A204.1 (cell line): Measurements from ENCODE around the gene VASN.

Source experiments
- FAIRE-seq: peaks from 2 replicates; lab custom pipeline; 2012; peaks lifted over from hg19 to GRCh38; lab: Jason Lieb, UNC

VASN gene

GRCh38 chr16:4372578-4373355 is 1.1 kb downstream of the VASN start:
- no peak for FAIRE-seq

- FAIRE-seq = no peak
Observed at GRCh38 chr16:4373356-4373908, 1.8 kb downstream of the VASN start.

DNA sequence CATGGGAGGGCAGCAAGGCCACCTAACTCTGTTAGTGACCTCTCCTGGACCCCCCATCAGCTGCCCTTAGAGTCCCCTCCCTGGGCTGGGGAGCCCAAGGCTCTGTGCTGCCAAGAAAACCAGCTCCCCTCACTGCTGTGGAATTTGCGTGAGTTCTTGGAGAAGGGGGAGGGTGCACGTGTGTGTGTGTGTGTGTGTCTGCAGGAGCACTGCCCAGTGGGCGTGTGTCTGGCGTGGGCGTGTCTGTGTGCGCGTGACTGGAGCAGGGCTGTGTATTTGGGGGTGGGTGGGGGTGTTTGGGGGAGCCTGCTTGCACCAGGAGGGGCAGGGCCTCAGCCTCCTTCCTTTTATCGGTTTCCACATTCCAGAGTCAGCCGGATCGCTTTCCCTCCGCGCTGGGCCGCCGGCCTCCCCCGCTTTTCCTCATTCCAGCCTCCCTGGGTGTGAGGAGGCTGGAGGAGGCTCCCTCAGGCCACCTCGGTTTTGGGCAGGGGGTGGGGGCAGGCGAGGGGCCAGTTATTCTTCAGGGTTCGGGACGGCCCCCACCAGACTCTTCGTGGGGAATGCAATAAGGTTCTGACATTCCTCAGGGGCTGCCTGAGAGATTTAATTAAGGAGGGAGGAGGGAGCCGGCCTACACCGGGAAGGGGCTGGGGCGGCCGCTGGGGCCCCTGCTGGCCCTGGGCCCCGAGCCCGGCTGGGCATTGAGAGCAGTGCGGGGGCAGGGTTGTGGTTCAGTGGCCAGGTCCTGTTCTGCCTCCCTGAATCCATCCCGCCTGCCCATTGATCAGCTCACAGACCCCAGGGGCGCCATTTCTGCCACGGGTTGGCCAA is 2.5 kb downstream of the VASN start:
- FAIRE-seq = no peak

GRCh38 chr16:4375717-4376116 is 4.1 kb downstream of the VASN start:
- no peak for FAIRE-seq

DNA sequence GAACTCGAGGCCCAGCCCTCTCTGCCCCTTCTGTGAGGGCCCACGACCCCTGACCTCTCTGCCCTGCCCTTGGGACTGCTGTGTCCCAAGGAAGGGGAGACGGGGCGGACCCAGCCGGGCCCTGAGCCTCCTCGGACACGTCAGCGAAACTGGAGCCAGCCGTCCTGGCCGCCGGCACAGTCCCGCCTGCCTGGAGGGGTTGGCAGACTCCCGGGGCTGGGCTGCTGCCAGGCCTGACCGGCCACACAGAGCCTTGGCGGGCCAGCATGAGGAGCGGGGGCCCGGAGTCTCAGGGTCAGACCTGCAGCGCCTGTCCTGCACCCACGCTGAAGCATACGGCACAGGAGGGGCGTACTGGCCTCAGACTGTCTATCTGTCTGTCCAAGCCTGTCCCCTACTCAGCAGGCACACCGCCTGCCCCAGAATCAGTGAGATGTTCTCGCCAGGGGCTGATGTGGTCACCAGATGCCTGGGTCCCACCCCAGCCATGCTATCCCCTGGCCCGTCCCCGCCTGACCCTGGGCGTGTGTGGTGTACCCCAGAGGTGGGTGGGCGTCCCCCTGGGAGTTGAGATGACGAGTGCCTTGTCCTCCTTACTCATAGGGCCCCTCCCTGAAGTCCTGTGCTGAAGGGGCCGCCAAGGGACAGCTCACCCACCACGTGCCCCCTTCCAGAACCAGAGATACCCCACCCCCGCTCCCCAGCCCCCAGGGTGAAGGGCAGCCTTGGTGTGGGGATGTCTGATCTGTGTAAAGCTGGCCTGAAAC is 4.7 kb downstream of the VASN start:
- no peak for FAIRE-seq

- no peak for FAIRE-seq
Observed at GRCh38 chr16:4376893-4377572, 5.4 kb downstream of the VASN start.

GRCh38 chr16:4377573-4378154 is 6.0 kb downstream of the VASN start:
- no peak for FAIRE-seq

DNA sequence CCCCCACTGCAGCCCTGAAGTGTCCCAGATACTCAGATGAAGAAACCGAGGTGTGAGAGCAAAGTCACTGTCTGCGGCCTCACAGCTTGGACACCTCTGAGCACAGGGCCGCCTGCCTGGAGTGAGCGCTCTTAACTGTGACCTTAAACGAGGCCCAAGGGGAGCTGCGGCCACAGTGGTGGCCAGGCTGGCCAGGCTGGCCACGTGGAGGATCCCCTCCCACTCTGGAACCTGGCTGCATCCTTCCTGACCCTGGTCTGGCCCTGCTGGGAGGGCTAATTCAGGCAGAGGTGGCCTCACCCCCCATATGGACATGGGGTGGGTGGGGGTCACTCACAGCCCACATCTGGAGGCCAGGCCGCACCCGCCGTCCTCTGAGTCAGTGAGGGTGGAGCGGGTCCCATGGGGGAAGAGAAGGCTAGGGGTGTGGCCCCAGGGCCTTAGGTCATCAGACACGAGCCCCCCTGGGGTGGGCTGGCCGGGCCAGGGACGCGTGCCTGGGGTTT is 6.6 kb downstream of the VASN start:
- FAIRE-seq = no peak

- FAIRE-seq = no peak
Observed at GRCh38 chr16:4378999-4379690, 7.5 kb downstream of the VASN start.

DNA sequence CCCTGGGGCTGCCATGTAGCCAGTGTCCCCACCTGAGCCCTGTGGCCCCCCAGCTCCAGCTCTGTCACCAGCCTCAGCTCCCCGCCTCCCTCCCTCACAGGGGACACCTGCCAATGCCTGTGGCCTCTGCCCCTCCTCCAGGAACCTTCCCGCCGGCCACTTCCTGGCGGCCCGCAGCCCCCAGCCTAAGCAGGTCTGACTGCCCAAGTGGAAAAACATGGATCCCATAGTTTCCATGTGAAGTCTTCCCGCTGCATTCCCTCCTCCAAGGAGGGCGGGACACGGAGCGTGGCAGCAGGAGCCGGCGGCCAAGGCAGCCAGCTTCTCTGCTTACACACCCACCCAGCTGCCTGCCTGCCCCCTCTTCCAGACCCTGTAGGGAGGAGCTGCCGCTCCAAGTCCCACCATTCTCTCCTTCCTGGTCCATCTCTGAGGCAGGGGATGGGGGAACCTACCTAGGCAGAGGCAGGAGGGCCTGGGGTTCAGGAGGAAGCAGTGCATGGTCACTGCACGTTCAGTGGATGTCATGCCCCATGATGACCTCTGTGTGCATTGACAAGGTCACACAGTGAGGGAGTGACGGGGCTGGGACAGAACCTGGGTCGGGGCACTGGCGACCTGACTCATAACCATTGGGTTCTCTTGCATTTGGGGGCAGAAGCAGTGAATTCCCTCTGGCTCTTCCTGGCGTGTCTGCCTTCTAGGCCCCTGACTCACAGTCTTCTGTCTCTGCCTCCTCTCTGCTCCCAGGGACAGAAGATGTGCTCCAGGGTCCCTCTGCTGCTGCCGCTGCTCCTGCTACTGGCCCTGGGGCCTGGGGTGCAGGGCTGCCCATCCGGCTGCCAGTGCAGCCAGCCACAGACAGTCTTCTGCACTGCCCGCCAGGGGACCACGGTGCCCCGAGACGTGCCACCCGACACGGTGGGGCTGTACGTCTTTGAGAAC is 8.7 kb downstream of the VASN start:
- FAIRE-seq = no peak

DNA sequence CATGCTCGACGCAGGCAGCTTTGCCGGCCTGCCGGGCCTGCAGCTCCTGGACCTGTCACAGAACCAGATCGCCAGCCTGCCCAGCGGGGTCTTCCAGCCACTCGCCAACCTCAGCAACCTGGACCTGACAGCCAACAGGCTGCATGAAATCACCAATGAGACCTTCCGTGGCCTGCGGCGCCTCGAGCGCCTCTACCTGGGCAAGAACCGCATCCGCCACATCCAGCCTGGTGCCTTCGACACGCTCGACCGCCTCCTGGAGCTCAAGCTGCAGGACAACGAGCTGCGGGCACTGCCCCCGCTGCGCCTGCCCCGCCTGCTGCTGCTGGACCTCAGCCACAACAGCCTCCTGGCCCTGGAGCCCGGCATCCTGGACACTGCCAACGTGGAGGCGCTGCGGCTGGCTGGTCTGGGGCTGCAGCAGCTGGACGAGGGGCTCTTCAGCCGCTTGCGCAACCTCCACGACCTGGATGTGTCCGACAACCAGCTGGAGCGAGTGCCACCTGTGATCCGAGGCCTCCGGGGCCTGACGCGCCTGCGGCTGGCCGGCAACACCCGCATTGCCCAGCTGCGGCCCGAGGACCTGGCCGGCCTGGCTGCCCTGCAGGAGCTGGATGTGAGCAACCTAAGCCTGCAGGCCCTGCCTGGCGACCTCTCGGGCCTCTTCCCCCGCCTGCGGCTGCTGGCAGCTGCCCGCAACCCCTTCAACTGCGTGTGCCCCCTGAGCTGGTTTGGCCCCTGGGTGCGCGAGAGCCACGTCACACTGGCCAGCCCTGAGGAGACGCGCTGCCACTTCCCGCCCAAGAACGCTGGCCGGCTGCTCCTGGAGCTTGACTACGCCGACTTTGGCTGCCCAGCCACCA is 9.7 kb downstream of the VASN start:
- FAIRE-seq = no peak

DNA sequence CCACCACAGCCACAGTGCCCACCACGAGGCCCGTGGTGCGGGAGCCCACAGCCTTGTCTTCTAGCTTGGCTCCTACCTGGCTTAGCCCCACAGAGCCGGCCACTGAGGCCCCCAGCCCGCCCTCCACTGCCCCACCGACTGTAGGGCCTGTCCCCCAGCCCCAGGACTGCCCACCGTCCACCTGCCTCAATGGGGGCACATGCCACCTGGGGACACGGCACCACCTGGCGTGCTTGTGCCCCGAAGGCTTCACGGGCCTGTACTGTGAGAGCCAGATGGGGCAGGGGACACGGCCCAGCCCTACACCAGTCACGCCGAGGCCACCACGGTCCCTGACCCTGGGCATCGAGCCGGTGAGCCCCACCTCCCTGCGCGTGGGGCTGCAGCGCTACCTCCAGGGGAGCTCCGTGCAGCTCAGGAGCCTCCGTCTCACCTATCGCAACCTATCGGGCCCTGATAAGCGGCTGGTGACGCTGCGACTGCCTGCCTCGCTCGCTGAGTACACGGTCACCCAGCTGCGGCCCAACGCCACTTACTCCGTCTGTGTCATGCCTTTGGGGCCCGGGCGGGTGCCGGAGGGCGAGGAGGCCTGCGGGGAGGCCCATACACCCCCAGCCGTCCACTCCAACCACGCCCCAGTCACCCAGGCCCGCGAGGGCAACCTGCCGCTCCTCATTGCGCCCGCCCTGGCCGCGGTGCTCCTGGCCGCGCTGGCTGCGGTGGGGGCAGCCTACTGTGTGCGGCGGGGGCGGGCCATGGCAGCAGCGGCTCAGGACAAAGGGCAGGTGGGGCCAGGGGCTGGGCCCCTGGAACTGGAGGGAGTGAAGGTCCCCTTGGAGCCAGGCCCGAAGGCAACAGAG is 10.5 kb downstream of the VASN start:
- FAIRE-seq = no peak

DNA sequence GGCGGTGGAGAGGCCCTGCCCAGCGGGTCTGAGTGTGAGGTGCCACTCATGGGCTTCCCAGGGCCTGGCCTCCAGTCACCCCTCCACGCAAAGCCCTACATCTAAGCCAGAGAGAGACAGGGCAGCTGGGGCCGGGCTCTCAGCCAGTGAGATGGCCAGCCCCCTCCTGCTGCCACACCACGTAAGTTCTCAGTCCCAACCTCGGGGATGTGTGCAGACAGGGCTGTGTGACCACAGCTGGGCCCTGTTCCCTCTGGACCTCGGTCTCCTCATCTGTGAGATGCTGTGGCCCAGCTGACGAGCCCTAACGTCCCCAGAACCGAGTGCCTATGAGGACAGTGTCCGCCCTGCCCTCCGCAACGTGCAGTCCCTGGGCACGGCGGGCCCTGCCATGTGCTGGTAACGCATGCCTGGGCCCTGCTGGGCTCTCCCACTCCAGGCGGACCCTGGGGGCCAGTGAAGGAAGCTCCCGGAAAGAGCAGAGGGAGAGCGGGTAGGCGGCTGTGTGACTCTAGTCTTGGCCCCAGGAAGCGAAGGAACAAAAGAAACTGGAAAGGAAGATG is 11.2 kb downstream of the VASN start:
- FAIRE-seq = no peak

GRCh38 chr16:4383591-4384444 is 12.2 kb downstream of the VASN start:
- no peak for FAIRE-seq

GRCh38 chr16:4384509-4384942 is 12.9 kb downstream of the VASN start:
- no peak for FAIRE-seq
